ENCODE results near the gene TMA7B. TPM values are rescaled to one million over a fixed set of nuclear protein-coding genes. Genes with fewer than 3 reads are reported as not detected.

Gene TMA7B
- total and polyA plus RNA-seq, 11 donors: 0.24 TPM; not detected in 10

- Histone ChIP-seq H3K27me3 (peaks cover 0 to 13% (median 0%) of the 10 kb centered on the region in 9 donors), H3K36me3 (peaks cover 0 to 9% (median 0%) of the 10 kb centered on the region in 9 donors), H3K4me3 (no peak overlapping the region), H3K9me3 (no peaks in the 10 kb centered on the region), H3K4me1 (peaks cover 0 to 44% (median 0%) of the 10 kb centered on the region in 12 donors), H3K27ac (peak overlapping the region in 1 of 12 donors; percentile 46)
- 79 to 86% (median 81%) methylated on average over 13 of the region's 13 CpGs for WGBS, 4 donors
- intact Hi-C loops (cut with DNase I): no loop called here
- no peak for TF ChIP-seq POLR2A (IDR thresholded peaks at IDR 0.05)
- no peak for TF ChIP-seq CTCF (IDR thresholded peaks at IDR 0.05)
- ATAC-seq (peak in 3 of 4 donors; percentile 45 to 78 (median 48)), DNase-seq (no peak)
Measured at GRCh38 chr22:39960791-39961746, 872 bp downstream of the TMA7B start.

GRCh38 chr22:39962071-39962470 is 1.9 kb downstream of the TMA7B start:
- Histone ChIP-seq H3K4me1 (peaks cover 0 to 36% (median 0%) of the 10 kb centered on the region in 12 donors), H3K36me3 (peaks cover 0 to 9% (median 0%) of the 10 kb centered on the region in 9 donors), H3K4me3 (no peak overlapping the region), H3K27ac (peak overlapping the region in 1 of 12 donors; percentile 46), H3K9me3 (no peaks in the 10 kb centered on the region), H3K27me3 (peaks cover 0 to 13% (median 0%) of the 10 kb centered on the region in 9 donors)
- no peak for DNase-seq
- TF ChIP-seq CTCF (IDR thresholded peaks at IDR 0.05) (no peak), POLR2A (IDR thresholded peaks at IDR 0.05) (no peak)
- intact Hi-C loops (cut with DNase I): no loop called here
- ATAC-seq: no peak
- WGBS, 4 donors: 87 to 98% (median 94%) methylated on average over 9 of the region's 9 CpGs

- whole genome bisulfite sequencing, 4 donors: 58 to 73% (median 65%) methylated on average over 5 of the region's 5 CpGs
- DNase-seq (no peak), ATAC-seq (no peak)
- Histone ChIP-seq H3K27me3 (peaks cover 0 to under 1% (median 0%) of the 10 kb centered on the region in 9 donors), H3K4me1 (peaks cover 0 to 23% (median 5%) of the 10 kb centered on the region in 12 donors), H3K9me3 (no peaks in the 10 kb centered on the region), H3K27ac (no peak overlapping the region), H3K4me3 (no peak overlapping the region), H3K36me3 (no peaks in the 10 kb centered on the region)
- no peak for TF ChIP-seq CTCF (IDR thresholded peaks at IDR 0.05)
- no peak for TF ChIP-seq POLR2A (IDR thresholded peaks at IDR 0.05)
- intact Hi-C loops (cut with DNase I): no loop called here
Measured at GRCh38 chr22:39965748-39966147, 5.6 kb downstream of the TMA7B start.

- WGBS, 4 donors: 91 to 94% (median 94%) methylated on average over 2 of the region's 2 CpGs
- no peaks in the 10 kb centered on the region for H3K9me3 ChIP-seq
- peaks cover 0 to 6% (median 0%) of the 10 kb centered on the region in 9 donors for H3K27me3 ChIP-seq
- DNase-seq (no peak), ATAC-seq (no peak)
- TF ChIP-seq POLR2A (IDR thresholded peaks at IDR 0.05): no peak
- no peaks in the 10 kb centered on the region for H3K36me3 ChIP-seq
- no peak overlapping the region for H3K27ac ChIP-seq
- intact Hi-C loops (cut with DNase I): no loop called here
- no peak overlapping the region for H3K4me3 ChIP-seq
- peaks cover 0 to 16% (median 5%) of the 10 kb centered on the region in 12 donors for H3K4me1 ChIP-seq
Measured at GRCh38 chr22:39966470-39966869, 6.3 kb downstream of the TMA7B start.
